ENCODE measurements around the gene RBM34.

GRCh38 chr1:235190431-235190830, 29.4 kb upstream of the RBM34 start:
- TF ChIP-seq POLR2AphosphoS5 (IDR thresholded peaks at IDR 0.05) (no peak), CTCF (IDR thresholded peaks at IDR 0.05) (no peak), EP300 (IDR thresholded peaks at IDR 0.05; ENCODE audit: low read depth) (no peak), POLR2A (IDR thresholded peaks at IDR 0.05) (no peak)

Measured in transverse colon (tissue), 4 donors.